ENCODE results near the gene SLC38A6.
A peak's percentile ranks its signal among the peaks of the same experiment; 100 is the strongest.

The SLC38A6 gene

GRCh38 chr14:60981633-60982455 lies 799 bp downstream of the SLC38A6 start:
- DNase-seq, result peak; percentile 79 to 85

- DNase-seq, result peak; percentile 35 to 91
These were observed 3.2 kb downstream of the SLC38A6 start for GRCh38 chr14:60984196-60984595.

- DNase-seq, result no peak
These were observed 5.5 kb downstream of the SLC38A6 start for GRCh38 chr14:60986500-60986899.

- peak; percentile 94 for DNase-seq
These were observed 8.6 kb downstream of the SLC38A6 start for GRCh38 chr14:60989599-60989998.

GRCh38 chr14:60998617-60999016 lies 17.6 kb downstream of the SLC38A6 start:
- DNase-seq, result no peak

- DNase-seq, result no peak
These were observed 18.5 kb downstream of the SLC38A6 start for GRCh38 chr14:60999536-60999935.

- DNase-seq, result peak; percentile 34 to 50
These were observed 22.5 kb downstream of the SLC38A6 start for GRCh38 chr14:61003571-61003970.

- no peak for DNase-seq
These were observed 38.5 kb downstream of the SLC38A6 start for GRCh38 chr14:61019537-61019936.

- DNase-seq, result peak; percentile 74 to 77
These were observed 44.5 kb downstream of the SLC38A6 start for GRCh38 chr14:61025251-61026223.

GRCh38 chr14:61026526-61026925 lies 45.5 kb downstream of the SLC38A6 start:
- DNase-seq, result peak; percentile 64 to 68

GRCh38 chr14:61031026-61031425 lies 50.0 kb downstream of the SLC38A6 start:
- DNase-seq, result no peak

- DNase-seq, result no peak
These were observed 52.0 kb downstream of the SLC38A6 start for GRCh38 chr14:61033054-61033453.

- DNase-seq, result no peak
These were observed 52.8 kb downstream of the SLC38A6 start for GRCh38 chr14:61033855-61034254.

- DNase-seq, result peak; percentile 31 to 66
These were observed 53.5 kb downstream of the SLC38A6 start for GRCh38 chr14:61034416-61035120.

- DNase-seq, result no peak
These were observed 56.2 kb downstream of the SLC38A6 start for GRCh38 chr14:61037215-61037614.

GRCh38 chr14:61041704-61042103 lies 60.7 kb downstream of the SLC38A6 start:
- no peak for DNase-seq

- DNase-seq, result no peak
These were observed 61.2 kb downstream of the SLC38A6 start for GRCh38 chr14:61042220-61042619.

GRCh38 chr14:61043506-61043905 lies 62.5 kb downstream of the SLC38A6 start:
- DNase-seq, result no peak

- DNase-seq, result no peak
These were observed 66.0 kb downstream of the SLC38A6 start for GRCh38 chr14:61047021-61047420.

GRCh38 chr14:61048640-61049039 lies 67.6 kb downstream of the SLC38A6 start:
- peak; percentile 24 to 48 for DNase-seq

- DNase-seq, result peak; percentile 45 to 49
These were observed 69.4 kb downstream of the SLC38A6 start for GRCh38 chr14:61050417-61050816.

GRCh38 chr14:61051051-61051450 lies 70.0 kb downstream of the SLC38A6 start:
- DNase-seq, result peak; percentile 91 to 93

GRCh38 chr14:61051621-61052020 lies 70.6 kb downstream of the SLC38A6 start:
- no peak for DNase-seq

Data from inflammatory macrophage (primary cell).